ENCODE measurements around the gene VIP.

The VIP gene

DNA sequence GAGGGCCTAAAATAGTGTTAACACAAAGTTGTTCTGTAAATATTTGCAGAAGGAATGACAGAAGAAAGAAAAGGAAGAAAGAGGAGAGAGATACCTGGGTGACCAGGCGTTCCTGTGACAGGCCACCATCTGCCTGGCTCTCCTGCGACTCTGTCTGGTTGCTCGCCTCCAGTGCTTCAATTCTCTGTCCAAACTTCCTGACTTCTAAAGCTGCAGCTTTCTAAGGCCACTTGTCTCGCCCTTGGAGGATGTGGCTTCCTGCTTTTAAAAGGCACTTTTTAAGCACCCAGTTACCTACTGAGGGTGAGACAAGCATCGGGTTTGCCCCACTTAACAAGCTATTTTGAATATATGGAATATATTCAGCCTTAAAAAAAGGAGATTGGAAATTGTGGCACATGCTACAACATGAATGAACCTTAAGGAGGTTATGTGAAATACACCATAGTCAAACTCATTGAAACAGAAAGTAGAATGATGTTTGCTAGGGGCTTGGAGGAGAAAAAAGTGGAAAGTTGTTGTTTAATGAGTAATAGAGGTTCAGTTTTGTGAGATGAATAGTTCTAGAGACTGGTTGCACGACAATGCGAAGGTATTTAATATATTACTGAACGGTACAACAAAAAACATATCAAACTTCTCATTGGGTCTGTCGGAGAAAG lies 32.8 kb downstream of the VIP start:
- H3K4me3 ChIP-seq (ENCODE audit: low read depth, low read length) = no peak overlapping the region
- no peak for DNase-seq
- in situ Hi-C loops (cut with HindIII; ENCODE audit: low pct_ligation_motif_present, low sequenced_read_pairs) = no loop called here
- no peaks in the 10 kb centered on the region for H3K36me3 ChIP-seq (replicated peaks)
- no peak overlapping the region for H3K27ac ChIP-seq
- no peaks in the 10 kb centered on the region for H3K27me3 ChIP-seq (replicated peaks)
- TF ChIP-seq, protein P1, sequence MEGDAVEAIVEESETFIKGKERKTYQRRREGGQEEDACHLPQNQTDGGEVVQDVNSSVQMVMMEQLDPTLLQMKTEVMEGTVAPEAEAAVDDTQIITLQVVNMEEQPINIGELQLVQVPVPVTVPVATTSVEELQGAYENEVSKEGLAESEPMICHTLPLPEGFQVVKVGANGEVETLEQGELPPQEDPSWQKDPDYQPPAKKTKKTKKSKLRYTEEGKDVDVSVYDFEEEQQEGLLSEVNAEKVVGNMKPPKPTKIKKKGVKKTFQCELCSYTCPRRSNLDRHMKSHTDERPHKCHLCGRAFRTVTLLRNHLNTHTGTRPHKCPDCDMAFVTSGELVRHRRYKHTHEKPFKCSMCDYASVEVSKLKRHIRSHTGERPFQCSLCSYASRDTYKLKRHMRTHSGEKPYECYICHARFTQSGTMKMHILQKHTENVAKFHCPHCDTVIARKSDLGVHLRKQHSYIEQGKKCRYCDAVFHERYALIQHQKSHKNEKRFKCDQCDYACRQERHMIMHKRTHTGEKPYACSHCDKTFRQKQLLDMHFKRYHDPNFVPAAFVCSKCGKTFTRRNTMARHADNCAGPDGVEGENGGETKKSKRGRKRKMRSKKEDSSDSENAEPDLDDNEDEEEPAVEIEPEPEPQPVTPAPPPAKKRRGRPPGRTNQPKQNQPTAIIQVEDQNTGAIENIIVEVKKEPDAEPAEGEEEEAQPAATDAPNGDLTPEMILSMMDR (IDR thresholded peaks at IDR 0.05; ENCODE audit: low read depth, low read length, missing control alignments) = no peak

DNA sequence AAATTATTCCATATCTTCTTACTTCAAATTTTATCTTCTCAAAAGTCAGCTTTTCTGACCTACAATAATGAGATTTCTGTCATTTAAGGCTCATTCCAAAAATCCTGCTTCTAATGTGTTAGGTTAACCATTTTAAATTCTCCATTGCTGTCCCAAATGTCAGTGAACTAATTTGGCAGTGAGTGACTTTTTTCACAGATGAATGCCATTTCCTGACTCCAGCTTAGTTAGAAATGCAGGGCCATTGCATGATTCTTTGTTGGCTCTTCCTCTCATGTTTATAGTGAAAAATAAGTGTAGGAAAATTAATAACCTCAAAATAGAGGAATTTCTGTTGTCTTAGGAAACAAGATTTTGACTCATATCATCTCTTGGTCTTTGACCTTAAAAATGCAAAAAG lies 44.1 kb downstream of the VIP start:
- H3K27me3 ChIP-seq (replicated peaks) = no peaks in the 10 kb centered on the region
- no peak overlapping the region for H3K4me3 ChIP-seq (ENCODE audit: low read depth, low read length)
- no peak for DNase-seq
- H3K36me3 ChIP-seq (replicated peaks) = no peaks in the 10 kb centered on the region
- in situ Hi-C loops (cut with HindIII; ENCODE audit: low pct_ligation_motif_present, low sequenced_read_pairs) = no loop called here
- no peak overlapping the region for H3K27ac ChIP-seq
- TF ChIP-seq, protein P1 (IDR thresholded peaks at IDR 0.05; ENCODE audit: low read depth, low read length, missing control alignments) = no peak

DNA sequence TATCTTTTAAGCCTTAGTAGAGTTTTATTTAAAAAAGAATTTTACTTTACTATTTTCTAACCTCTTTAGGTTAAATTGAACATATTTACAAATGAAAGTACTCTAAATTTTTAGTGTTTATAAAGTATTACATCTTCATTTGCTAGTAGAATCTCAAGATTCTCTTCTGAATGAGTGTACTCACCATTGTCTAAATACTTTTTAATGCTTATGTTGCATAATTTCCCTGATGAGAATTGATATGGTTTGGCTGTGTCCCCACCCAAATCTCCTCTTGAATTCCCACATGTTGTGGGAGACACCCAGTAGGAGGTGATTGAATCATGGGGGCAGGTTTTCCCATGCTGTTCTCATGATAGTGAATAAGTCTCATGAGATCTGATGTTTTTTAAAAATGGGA lies 53.6 kb downstream of the VIP start:
- Histone ChIP-seq H3K27ac (no peak overlapping the region), H3K36me3 (replicated peaks) (no peaks in the 10 kb centered on the region), H3K27me3 (replicated peaks) (no peaks in the 10 kb centered on the region), H3K4me3 (ENCODE audit: low read depth, low read length) (no peak overlapping the region)
- in situ Hi-C loops (cut with HindIII; ENCODE audit: low pct_ligation_motif_present, low sequenced_read_pairs) = no loop called here
- TF ChIP-seq, protein P1 (IDR thresholded peaks at IDR 0.05; ENCODE audit: low read depth, low read length, missing control alignments) = no peak
- no peak for DNase-seq

Measured in brain microvascular endothelial cell (primary cell).